ENCODE measurements around the gene OR10V1.

OR10V1 gene

DNA sequence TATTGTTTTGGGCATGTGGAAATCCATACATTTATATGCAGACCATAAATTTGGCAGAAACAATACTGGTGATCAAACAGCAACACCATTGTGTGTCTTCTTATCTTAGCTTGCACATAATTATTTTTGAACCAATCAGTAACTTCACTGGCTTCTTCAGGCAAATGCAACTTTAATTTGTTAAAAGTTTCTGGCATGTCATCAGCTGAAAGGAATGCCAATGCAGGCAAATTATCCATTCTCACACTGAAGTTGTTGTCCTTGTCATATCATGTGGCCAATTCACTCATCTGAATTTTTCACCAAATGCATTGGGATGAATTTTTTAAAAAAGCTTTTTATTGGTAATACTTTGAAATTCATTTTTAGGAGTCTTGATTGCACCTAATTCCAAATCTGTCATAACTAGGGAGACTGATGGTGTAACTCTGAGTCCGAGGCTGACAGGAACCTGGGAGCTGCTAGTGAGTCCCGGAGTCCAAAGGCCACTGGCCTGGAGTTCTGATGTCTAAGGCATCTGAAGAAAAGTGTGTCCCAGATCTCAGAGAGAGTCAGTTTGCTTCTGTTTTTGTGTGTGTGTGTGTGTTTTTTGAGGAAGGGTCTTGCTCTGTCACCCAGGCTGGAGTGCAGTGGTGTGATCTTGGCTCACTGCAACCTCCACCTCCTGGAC, 17.4 kb upstream of the OR10V1 start:
- TF ChIP-seq EZH2phosphoT487 (IDR thresholded peaks at IDR 0.05; ENCODE audit: borderline replicate concordance) = no peak
- TF ChIP-seq, protein P1, sequence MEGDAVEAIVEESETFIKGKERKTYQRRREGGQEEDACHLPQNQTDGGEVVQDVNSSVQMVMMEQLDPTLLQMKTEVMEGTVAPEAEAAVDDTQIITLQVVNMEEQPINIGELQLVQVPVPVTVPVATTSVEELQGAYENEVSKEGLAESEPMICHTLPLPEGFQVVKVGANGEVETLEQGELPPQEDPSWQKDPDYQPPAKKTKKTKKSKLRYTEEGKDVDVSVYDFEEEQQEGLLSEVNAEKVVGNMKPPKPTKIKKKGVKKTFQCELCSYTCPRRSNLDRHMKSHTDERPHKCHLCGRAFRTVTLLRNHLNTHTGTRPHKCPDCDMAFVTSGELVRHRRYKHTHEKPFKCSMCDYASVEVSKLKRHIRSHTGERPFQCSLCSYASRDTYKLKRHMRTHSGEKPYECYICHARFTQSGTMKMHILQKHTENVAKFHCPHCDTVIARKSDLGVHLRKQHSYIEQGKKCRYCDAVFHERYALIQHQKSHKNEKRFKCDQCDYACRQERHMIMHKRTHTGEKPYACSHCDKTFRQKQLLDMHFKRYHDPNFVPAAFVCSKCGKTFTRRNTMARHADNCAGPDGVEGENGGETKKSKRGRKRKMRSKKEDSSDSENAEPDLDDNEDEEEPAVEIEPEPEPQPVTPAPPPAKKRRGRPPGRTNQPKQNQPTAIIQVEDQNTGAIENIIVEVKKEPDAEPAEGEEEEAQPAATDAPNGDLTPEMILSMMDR (conservative IDR thresholded peaks at IDR 0.05; ENCODE audit: low read length) = no peak
- Histone ChIP-seq H3K36me3 (ENCODE audit: insufficient read depth, low read length) (no peaks in the 10 kb centered on the region), H3K9me2 (replicated peaks; ENCODE audit: low read depth, low read length) (no peaks in the 10 kb centered on the region), H3K9me3 (ENCODE audit: insufficient read depth, low read depth, low read length) (no peaks in the 10 kb centered on the region), H3K27me3 (ENCODE audit: insufficient read depth, low read length, poor library complexity, severe bottlenecking) (no peaks in the 10 kb centered on the region), H3K4me3 (ENCODE audit: low read length, poor library complexity, severe bottlenecking) (no peak overlapping the region), H3K9ac (ENCODE audit: low read depth, low read length, poor library complexity, severe bottlenecking) (no peak overlapping the region), H3K4me1 (ENCODE audit: insufficient read depth, low read length, poor library complexity, severe bottlenecking) (peaks cover 11% of the 10 kb centered on the region), H4K20me1 (ENCODE audit: insufficient read depth, low read length, poor library complexity, severe bottlenecking) (no peaks in the 10 kb centered on the region), H3K4me2 (ENCODE audit: low read depth, low read length, poor library complexity, severe bottlenecking) (no peak overlapping the region), H2AFZ (ENCODE audit: low read length) (no peak overlapping the region), H3F3A (ENCODE audit: low read depth) (no peaks in the 10 kb centered on the region), H3K79me2 (ENCODE audit: insufficient read depth, low read length) (no peaks in the 10 kb centered on the region)

DNA sequence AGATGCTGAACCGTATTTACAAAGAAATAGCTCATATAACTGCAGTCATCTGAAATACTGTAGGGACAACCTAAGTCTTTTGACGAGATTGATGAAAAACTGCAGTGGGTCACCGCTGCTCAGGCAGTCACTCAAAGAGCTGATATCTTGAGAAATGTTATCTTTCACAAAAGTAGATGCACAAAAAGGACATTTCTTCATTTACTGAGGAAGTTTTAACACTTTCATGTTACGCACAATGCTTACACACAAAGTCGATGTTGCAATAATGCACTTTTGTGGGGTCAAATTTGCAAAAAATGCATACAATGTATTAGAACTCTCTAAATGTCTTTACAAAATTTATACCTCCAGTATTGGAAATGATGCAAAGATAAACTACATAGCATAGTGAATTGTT, 16.2 kb upstream of the OR10V1 start:
- TF ChIP-seq EZH2phosphoT487 (IDR thresholded peaks at IDR 0.05; ENCODE audit: borderline replicate concordance) = no peak
- TF ChIP-seq, protein P1 (conservative IDR thresholded peaks at IDR 0.05; ENCODE audit: low read length) = no peak
- Histone ChIP-seq H3K4me2 (ENCODE audit: low read depth, low read length, poor library complexity, severe bottlenecking) (no peak overlapping the region), H3K4me3 (ENCODE audit: low read length, poor library complexity, severe bottlenecking) (no peak overlapping the region), H3K27me3 (ENCODE audit: insufficient read depth, low read length, poor library complexity, severe bottlenecking) (no peaks in the 10 kb centered on the region), H2AFZ (ENCODE audit: low read length) (no peak overlapping the region), H3K4me1 (ENCODE audit: insufficient read depth, low read length, poor library complexity, severe bottlenecking) (peaks cover 11% of the 10 kb centered on the region), H4K20me1 (ENCODE audit: insufficient read depth, low read length, poor library complexity, severe bottlenecking) (no peaks in the 10 kb centered on the region), H3F3A (ENCODE audit: low read depth) (no peaks in the 10 kb centered on the region), H3K9me2 (replicated peaks; ENCODE audit: low read depth, low read length) (no peaks in the 10 kb centered on the region), H3K36me3 (ENCODE audit: insufficient read depth, low read length) (no peaks in the 10 kb centered on the region), H3K9ac (ENCODE audit: low read depth, low read length, poor library complexity, severe bottlenecking) (no peak overlapping the region), H3K79me2 (ENCODE audit: insufficient read depth, low read length) (no peaks in the 10 kb centered on the region), H3K9me3 (ENCODE audit: insufficient read depth, low read depth, low read length) (no peaks in the 10 kb centered on the region)

DNA sequence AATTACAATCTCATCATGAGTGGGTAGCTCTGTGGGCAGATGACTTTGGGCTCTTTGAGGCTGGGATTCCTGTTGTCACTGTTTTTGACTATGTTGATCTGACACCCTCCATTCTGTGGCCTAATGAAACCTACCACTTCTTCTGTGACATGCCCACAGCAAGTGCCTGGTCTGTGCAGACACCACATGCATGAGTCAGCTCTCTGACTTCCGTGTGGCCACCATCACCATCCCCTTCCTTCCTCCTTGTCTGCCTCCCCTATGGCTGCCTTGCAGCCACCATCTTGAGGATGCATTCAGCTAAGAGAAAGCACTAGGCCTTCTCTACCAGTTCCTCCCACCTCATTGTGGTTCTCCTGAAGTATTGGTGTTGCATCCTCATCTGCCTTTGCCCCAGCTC, 15.3 kb upstream of the OR10V1 start:
- H3F3A ChIP-seq (ENCODE audit: low read depth) = no peaks in the 10 kb centered on the region
- peak overlapping the region; percentile 93 for H2AFZ ChIP-seq (ENCODE audit: low read length)
- TF ChIP-seq, protein P1 (conservative IDR thresholded peaks at IDR 0.05; ENCODE audit: low read length) = no peak
- no peak for TF ChIP-seq EZH2phosphoT487 (IDR thresholded peaks at IDR 0.05; ENCODE audit: borderline replicate concordance)
- peaks cover 11% of the 10 kb centered on the region for H3K4me1 ChIP-seq (ENCODE audit: insufficient read depth, low read length, poor library complexity, severe bottlenecking)
- H3K79me2 ChIP-seq (ENCODE audit: insufficient read depth, low read length) = no peaks in the 10 kb centered on the region
- no peak overlapping the region for H3K9ac ChIP-seq (ENCODE audit: low read depth, low read length, poor library complexity, severe bottlenecking)
- H3K4me2 ChIP-seq (ENCODE audit: low read depth, low read length, poor library complexity, severe bottlenecking) = no peak overlapping the region
- no peaks in the 10 kb centered on the region for H3K36me3 ChIP-seq (ENCODE audit: insufficient read depth, low read length)
- H3K27me3 ChIP-seq (ENCODE audit: insufficient read depth, low read length, poor library complexity, severe bottlenecking) = no peaks in the 10 kb centered on the region
- H4K20me1 ChIP-seq (ENCODE audit: insufficient read depth, low read length, poor library complexity, severe bottlenecking) = no peaks in the 10 kb centered on the region
- no peaks in the 10 kb centered on the region for H3K9me3 ChIP-seq (ENCODE audit: insufficient read depth, low read depth, low read length)
- no peaks in the 10 kb centered on the region for H3K9me2 ChIP-seq (replicated peaks; ENCODE audit: low read depth, low read length)
- no peak overlapping the region for H3K4me3 ChIP-seq (ENCODE audit: low read length, poor library complexity, severe bottlenecking)
